ES-I3 (cell line): ENCODE measurements around the gene B3GNT8.
"Not testable (repeated sequence)": the region's sequence is repeated elsewhere in the genome, so short reads cannot be mapped to it uniquely, and the experiment has no call there.

Experiments
- H3K36me3 ChIP-seq: 2 replicates; pipeline ENCODE4 v1.6.1; 2013; ENCODE audit warnings: mild to moderate bottlenecking, low read length, control low read depth, moderate library complexity; ENCODE audit not compliant: insufficient read depth
- H3K4me1 ChIP-seq: 2 replicates; pipeline ENCODE4 v1.6.1; 2013; ENCODE audit warnings: mild to moderate bottlenecking, control low read depth, low read length; ENCODE audit not compliant: insufficient read depth
- H3K9ac ChIP-seq: 2 replicates; pipeline ENCODE4 v1.6.1; 2013; ENCODE audit warnings: low read depth, mild to moderate bottlenecking, low read length, moderate library complexity
- H3K9me3 ChIP-seq: 2 replicates; pipeline ENCODE4 v1.6.1; 2013; ENCODE audit warnings: mild to moderate bottlenecking, low read length, moderate library complexity; ENCODE audit not compliant: control insufficient read depth, insufficient read depth

B3GNT8 gene

GRCh38 chr19:41414461-41414860 lies 12.7 kb downstream of the B3GNT8 start:
- H3K4me1 ChIP-seq: peaks cover 2% of the 10 kb centered on the region
- H3K9ac ChIP-seq: no peak overlapping the region

GRCh38 chr19:41413947-41414346 lies 13.2 kb downstream of the B3GNT8 start:
- H3K9ac ChIP-seq: no peak overlapping the region
- no peaks in the 10 kb centered on the region; the same call in 1 of the 2 replicates for H3K36me3 ChIP-seq
- peaks cover 7% of the 10 kb centered on the region for H3K4me1 ChIP-seq
- no peaks in the 10 kb centered on the region for H3K9me3 ChIP-seq

More at GRCh38 chr19:41414461-41414860, 12.7 kb downstream of the B3GNT8 start:
- H3K9me3 ChIP-seq: no peaks in the 10 kb centered on the region
- no peaks in the 10 kb centered on the region; the same call in 1 of the 2 replicates for H3K36me3 ChIP-seq

DNA sequence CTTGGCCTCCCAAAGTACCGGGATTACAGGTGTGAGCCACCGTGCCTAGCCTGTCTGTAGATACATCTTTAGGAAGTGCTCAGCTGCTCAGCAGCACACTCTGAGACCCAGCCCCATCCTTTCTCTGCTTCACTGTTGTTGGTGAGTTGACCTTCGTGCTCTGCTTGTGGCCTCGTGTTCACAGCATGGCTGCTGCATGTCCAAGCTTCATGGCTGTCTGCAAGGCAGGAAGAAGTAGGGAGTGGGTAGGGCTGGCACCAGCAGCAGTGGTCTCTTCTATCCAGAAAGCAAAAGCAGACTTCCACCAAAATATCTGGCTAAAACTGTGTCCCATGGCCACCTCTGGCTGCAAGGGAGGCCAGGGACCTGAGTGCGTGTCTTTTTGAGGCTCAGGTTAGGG lies 14.2 kb downstream of the B3GNT8 start:
- Histone ChIP-seq H3K36me3 (no peaks in the 10 kb centered on the region; the same call in 1 of the 2 replicates), H3K9me3 (no peaks in the 10 kb centered on the region), H3K4me1 (peaks cover 13% of the 10 kb centered on the region), H3K9ac (no peak overlapping the region)

DNA sequence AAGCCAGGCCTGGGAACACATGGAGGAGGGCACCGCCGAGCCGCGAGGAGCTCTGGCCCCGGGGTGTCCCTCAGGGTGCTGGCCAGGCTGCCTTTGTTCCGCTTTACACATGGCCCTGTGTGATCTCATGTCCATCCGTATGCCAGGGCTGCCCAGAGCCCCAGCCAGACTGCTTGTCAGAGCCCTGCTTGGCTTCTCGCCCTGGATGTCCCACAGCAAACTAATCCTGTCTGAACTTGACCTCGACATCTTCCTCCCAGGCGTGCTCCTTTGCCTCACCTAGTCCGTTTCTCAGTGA lies 15.3 kb downstream of the B3GNT8 start:
- H3K9me3 ChIP-seq: no peaks in the 10 kb centered on the region
- no peaks in the 10 kb centered on the region; the same call in 1 of the 2 replicates for H3K36me3 ChIP-seq
- H3K9ac ChIP-seq: no peak overlapping the region
- H3K4me1 ChIP-seq: peaks cover 22% of the 10 kb centered on the region

- H3K9me3 ChIP-seq: no peaks in the 10 kb centered on the region
- peaks cover 24% of the 10 kb centered on the region for H3K4me1 ChIP-seq
- no peaks in the 10 kb centered on the region; the same call in 1 of the 2 replicates for H3K36me3 ChIP-seq
- no peak overlapping the region for H3K9ac ChIP-seq
Observed at GRCh38 chr19:41411100-41411967, 15.8 kb downstream of the B3GNT8 start.

GRCh38 chr19:41410336-41411054 lies 16.7 kb downstream of the B3GNT8 start:
- Histone ChIP-seq H3K9me3 (no peaks in the 10 kb centered on the region), H3K4me1 (peaks cover 24% of the 10 kb centered on the region), H3K9ac (no peak overlapping the region), H3K36me3 (no peaks in the 10 kb centered on the region; the same call in 1 of the 2 replicates)

DNA sequence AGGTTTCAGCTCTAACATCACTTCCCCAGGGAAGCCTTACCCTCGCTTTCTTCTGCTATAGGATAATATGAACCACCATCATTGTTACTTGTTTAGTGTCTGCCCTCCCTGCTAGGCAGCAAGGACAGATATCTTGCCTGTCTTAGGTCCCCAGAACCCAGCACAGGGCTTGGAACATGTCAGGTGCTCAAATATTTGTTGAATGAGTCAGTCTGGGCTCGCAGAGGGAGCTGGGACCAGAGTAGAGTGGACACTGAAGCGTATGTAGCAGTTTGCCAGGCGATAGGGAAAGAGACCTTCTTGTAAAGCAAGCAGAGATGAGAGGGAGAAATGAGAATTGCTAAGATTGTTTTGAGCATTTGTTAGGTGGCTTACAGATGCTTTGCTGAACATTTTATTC lies 17.9 kb downstream of the B3GNT8 start:
- Histone ChIP-seq H3K9me3 (no peaks in the 10 kb centered on the region), H3K4me1 (peaks cover 24% of the 10 kb centered on the region), H3K36me3 (no peaks in the 10 kb centered on the region), H3K9ac (no peak overlapping the region; the same call in 1 of the 2 replicates)

- not testable (repeated sequence) for H3K36me3 ChIP-seq, H3K9me3 ChIP-seq, H3K9ac ChIP-seq
- H3K4me1 ChIP-seq: peaks cover 24% of the 10 kb centered on the region
Observed at GRCh38 chr19:41408846-41409245, 18.3 kb downstream of the B3GNT8 start.

- Histone ChIP-seq H3K36me3 (no peaks in the 10 kb centered on the region), H3K9ac (no peak overlapping the region), H3K4me1 (peaks cover 24% of the 10 kb centered on the region), H3K9me3 (no peaks in the 10 kb centered on the region)
Observed at GRCh38 chr19:41408256-41408655, 18.9 kb downstream of the B3GNT8 start.

DNA sequence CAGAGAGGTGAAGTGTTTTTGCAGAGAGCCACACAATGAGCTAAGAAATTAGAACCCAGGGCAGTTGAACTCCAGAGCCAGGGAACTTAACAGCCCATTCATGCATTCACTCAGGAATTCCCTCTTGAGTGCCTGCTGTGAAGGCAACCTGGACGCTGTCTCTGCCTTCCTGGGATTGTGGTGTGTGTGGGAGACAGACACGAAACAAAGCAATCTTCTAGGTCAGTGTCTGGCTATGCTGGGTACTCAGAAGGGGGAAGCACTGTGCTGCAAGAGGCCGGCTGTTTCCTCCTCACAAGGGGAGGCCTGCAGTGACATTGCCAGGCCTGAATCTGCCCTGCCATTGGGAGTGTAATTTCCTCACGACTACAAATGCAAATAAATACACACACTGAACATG lies 19.9 kb downstream of the B3GNT8 start:
- Histone ChIP-seq H3K4me1 (peaks cover 24% of the 10 kb centered on the region), H3K9me3 (no peaks in the 10 kb centered on the region), H3K9ac (no peak overlapping the region), H3K36me3 (no peaks in the 10 kb centered on the region)

- H3K36me3 ChIP-seq: no peaks in the 10 kb centered on the region
- H3K4me1 ChIP-seq: peaks cover 24% of the 10 kb centered on the region
- H3K9ac ChIP-seq: no peak overlapping the region
- no peaks in the 10 kb centered on the region for H3K9me3 ChIP-seq
Observed at GRCh38 chr19:41405776-41406175, 21.4 kb downstream of the B3GNT8 start.

- H3K36me3 ChIP-seq: no peaks in the 10 kb centered on the region
- H3K9ac ChIP-seq: no peak overlapping the region
- H3K4me1 ChIP-seq: peaks cover 11% of the 10 kb centered on the region
Observed at GRCh38 chr19:41403181-41403970, 23.8 kb downstream of the B3GNT8 start.

GRCh38 chr19:41402010-41402409 lies 25.2 kb downstream of the B3GNT8 start:
- Histone ChIP-seq H3K9ac (no peak overlapping the region), H3K9me3 (no peaks in the 10 kb centered on the region), H3K36me3 (no peaks in the 10 kb centered on the region), H3K4me1 (peaks cover 3% of the 10 kb centered on the region)

More at GRCh38 chr19:41403181-41403970, 23.8 kb downstream of the B3GNT8 start:
- H3K9me3 ChIP-seq: no peaks in the 10 kb centered on the region

- Histone ChIP-seq H3K9ac (no peak overlapping the region), H3K4me1 (no peaks in the 10 kb centered on the region; the same call in 1 of the 2 replicates), H3K36me3 (no peaks in the 10 kb centered on the region), H3K9me3 (no peaks in the 10 kb centered on the region)
Observed at GRCh38 chr19:41401483-41401882, 25.7 kb downstream of the B3GNT8 start.
